Measurements from ENCODE around the gene SDC4. TPM values are rescaled to one million over a fixed set of nuclear protein-coding genes. Genes with fewer than 3 reads are reported as not detected.

Gene SDC4, protein sequence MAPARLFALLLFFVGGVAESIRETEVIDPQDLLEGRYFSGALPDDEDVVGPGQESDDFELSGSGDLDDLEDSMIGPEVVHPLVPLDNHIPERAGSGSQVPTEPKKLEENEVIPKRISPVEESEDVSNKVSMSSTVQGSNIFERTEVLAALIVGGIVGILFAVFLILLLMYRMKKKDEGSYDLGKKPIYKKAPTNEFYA
- under 1 TPM; 0.25 to 0.31 TPM for total RNA-seq
- polyA plus RNA-seq = under 1 TPM in 2 of 3 donors, not detected in 1; 0.09 to 0.24 TPM
- total RNA-seq = 0 to 15.9 (median 0.85) reads per million in 6 experiments

GRCh38 chr20:45347936-45348778 is at the start of gene SDC4:
TSS of gene SDC4 (minus strand) at chr20:45348424. CDS start at chr20:45348384, 40 bp downstream.
- Mint-ChIP-seq H3K4me1 (peaks cover 0 to 16% (median 5%) of the 10 kb centered on the region in 4 donors), H3K27ac (peak within 1 kb of the TSS in 1 of 10 donors; percentile 15)

GRCh38 chr20:45395114-45395415 is 46.8 kb upstream of the SDC4 start:
- H3K36me3 Mint-ChIP-seq = peaks cover 9 to 19% (median 17%) of the 10 kb centered on the region in 3 donors
- no peak overlapping the region for H3K27ac Mint-ChIP-seq
- DNase-seq (no peak), ATAC-seq (no peak)
- no peaks in the 10 kb centered on the region for H3K4me1 Mint-ChIP-seq
- no peaks in the 10 kb centered on the region for H3K27me3 Mint-ChIP-seq
- POLR2A ChIA-PET = interaction anchor here (0.8 kb wide), 1 partner anchor 21 kb away, joined by 3 read pairs; the partner anchor contains the start of gene PIGT
- no peak overlapping the region for H3K4me3 Mint-ChIP-seq
- H3K9me3 Mint-ChIP-seq = peaks cover 0 to 9% (median 4%) of the 10 kb centered on the region in 9 donors

More at GRCh38 chr20:45347936-45348778, at the start of gene SDC4:
- ATAC-seq (peak; percentile 85 to 90), DNase-seq (peak in 7 of 10 donors; percentile 14 to 45 (median 25))
- POLR2A ChIA-PET = interaction anchor here (0.5 to 1.5 kb wide), 2 partner anchors 68 to 106 kb away, joined by 3 read pairs; partner anchors contain the start of gene PIGT
- Mint-ChIP-seq H3K27me3 (peaks cover 8 to 30% (median 26%) of the 10 kb centered on the region in 5 donors), H3K9me3 (no peaks in the 10 kb centered on the region), H3K4me3 (peak within 1 kb of the TSS; percentile 45 to 81 (median 74)), H3K36me3 (peaks cover 0 to 2% (median 0%) of the 10 kb centered on the region in 3 donors)

GRCh38 chr20:45394221-45395113 is 46.2 kb upstream of the SDC4 start:
- Mint-ChIP-seq H3K4me1 (no peaks in the 10 kb centered on the region), H3K27ac (no peak overlapping the region), H3K27me3 (no peaks in the 10 kb centered on the region), H3K36me3 (peaks cover 3 to 19% (median 11%) of the 10 kb centered on the region in 3 donors), H3K4me3 (no peak overlapping the region), H3K9me3 (peaks cover 0 to 3% (median 0%) of the 10 kb centered on the region in 9 donors)
- POLR2A ChIA-PET = interaction anchor here (0.8 kb wide), 1 partner anchor 22 kb away, joined by 3 read pairs; the partner anchor contains the start of gene PIGT
- ATAC-seq (no peak), DNase-seq (no peak)

GRCh38 chr20:45392733-45393132 is 44.5 kb upstream of the SDC4 start:
- no peak for DNase-seq
- POLR2A ChIA-PET = interaction anchor here (0.7 kb wide), 1 partner anchor 12 kb away, joined by 6 read pairs; no protein-coding TSS in a partner anchor
- Mint-ChIP-seq H3K36me3 (peaks cover under 1 to 21% (median 9%) of the 10 kb centered on the region in 3 donors), H3K9me3 (no peaks in the 10 kb centered on the region), H3K4me3 (no peak overlapping the region), H3K27ac (no peak overlapping the region), H3K27me3 (no peaks in the 10 kb centered on the region), H3K4me1 (no peaks in the 10 kb centered on the region)
- no peak for ATAC-seq

GRCh38 chr20:45391559-45391958 is 43.3 kb upstream of the SDC4 start:
- Mint-ChIP-seq H3K9me3 (peaks cover 0 to 2% (median 0%) of the 10 kb centered on the region in 9 donors), H3K27me3 (no peaks in the 10 kb centered on the region), H3K36me3 (peaks cover 5 to 19% (median 18%) of the 10 kb centered on the region in 3 donors), H3K27ac (no peak overlapping the region), H3K4me1 (no peaks in the 10 kb centered on the region), H3K4me3 (no peak overlapping the region)
- ATAC-seq (no peak), DNase-seq (no peak)
- POLR2A ChIA-PET = interaction anchor here (0.7 kb wide), 1 partner anchor 73 kb away, joined by 3 read pairs; no protein-coding TSS in a partner anchor

DNA sequence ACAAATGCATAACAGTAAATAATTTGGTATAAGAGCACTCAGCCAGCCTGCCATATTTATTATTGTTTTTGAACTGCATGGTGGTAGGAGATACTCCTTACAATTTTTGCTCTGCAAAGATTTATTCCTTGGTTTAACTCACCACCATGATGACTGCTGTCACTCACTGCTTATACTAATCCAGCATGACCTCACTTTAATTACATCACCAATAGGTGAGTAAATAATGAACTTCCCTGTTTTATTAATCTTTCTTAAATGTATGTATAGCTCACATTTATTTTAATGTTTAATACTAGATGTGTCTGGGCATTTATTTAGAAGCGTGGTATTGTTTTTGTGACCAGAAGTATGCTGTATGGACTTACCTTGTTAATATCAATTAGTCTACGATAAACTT is 42.7 kb upstream of the SDC4 start:
- H3K9me3 Mint-ChIP-seq = peaks cover 0 to 2% (median 0%) of the 10 kb centered on the region in 9 donors
- H3K27me3 Mint-ChIP-seq = no peaks in the 10 kb centered on the region
- H3K4me3 Mint-ChIP-seq = no peak overlapping the region
- H3K36me3 Mint-ChIP-seq = peaks cover 5 to 18% (median 17%) of the 10 kb centered on the region in 3 donors
- H3K4me1 Mint-ChIP-seq = no peaks in the 10 kb centered on the region
- DNase-seq (no peak), ATAC-seq (no peak)
- POLR2A ChIA-PET = no interaction called here
- no peak overlapping the region for H3K27ac Mint-ChIP-seq

DNA sequence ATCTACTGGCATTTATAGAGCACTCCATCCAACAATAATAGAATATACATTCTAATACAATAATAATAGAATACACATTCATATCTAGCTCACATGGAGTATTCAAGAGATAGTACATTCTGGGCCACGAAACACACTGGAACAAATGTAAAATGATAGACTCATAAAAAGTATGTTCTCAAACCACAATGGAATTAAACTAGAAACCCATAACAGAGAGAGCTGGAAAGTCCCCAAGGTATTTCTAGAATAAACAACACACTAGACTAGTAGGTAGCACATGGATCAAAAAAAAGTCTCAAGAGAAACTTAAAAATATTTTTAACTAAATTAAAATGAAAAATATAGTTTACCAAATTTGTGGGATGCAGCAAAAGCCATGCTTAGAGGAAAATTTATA is 39.0 kb upstream of the SDC4 start:
- Mint-ChIP-seq H3K36me3 (peaks cover 5 to 12% (median 6%) of the 10 kb centered on the region in 3 donors), H3K9me3 (peaks cover 0 to 2% (median 0%) of the 10 kb centered on the region in 9 donors), H3K4me3 (no peak overlapping the region), H3K27me3 (no peaks in the 10 kb centered on the region), H3K4me1 (peaks cover 0 to 2% (median 0%) of the 10 kb centered on the region in 4 donors), H3K27ac (no peak overlapping the region)
- no peak for DNase-seq
- POLR2A ChIA-PET = no interaction called here
- no peak for ATAC-seq

GRCh38 chr20:45378191-45378590 is 30.0 kb upstream of the SDC4 start, which contains the start of gene TP53TG5:
TSS of gene TP53TG5 (minus strand) at chr20:45378325. CDS start at chr20:45378236, 89 bp downstream.
- Mint-ChIP-seq H3K27ac (no peak within 1 kb of the TSS), H3K27me3 (no peaks in the 10 kb centered on the region), H3K36me3 (peaks cover 0 to 11% (median 8%) of the 10 kb centered on the region in 3 donors), H3K9me3 (no peaks in the 10 kb centered on the region), H3K4me3 (no peak within 1 kb of the TSS), H3K4me1 (peaks cover 7 to 15% (median 11%) of the 10 kb centered on the region in 4 donors)
- POLR2A ChIA-PET = no interaction called here
- ATAC-seq (no peak), DNase-seq (no peak)

GRCh38 chr20:45377269-45377668 is 29.0 kb upstream of the SDC4 start:
- ATAC-seq (no peak), DNase-seq (no peak)
- Mint-ChIP-seq H3K27ac (no peak overlapping the region), H3K4me1 (peaks cover 9 to 23% (median 18%) of the 10 kb centered on the region in 4 donors), H3K36me3 (peaks cover 0 to 11% (median 8%) of the 10 kb centered on the region in 3 donors), H3K27me3 (no peaks in the 10 kb centered on the region), H3K4me3 (no peak overlapping the region), H3K9me3 (no peaks in the 10 kb centered on the region)
- POLR2A ChIA-PET = no interaction called here

- H3K27me3 Mint-ChIP-seq = no peaks in the 10 kb centered on the region
- H3K9me3 Mint-ChIP-seq = no peaks in the 10 kb centered on the region
- DNase-seq = no peak
- no peak for ATAC-seq
- H3K27ac Mint-ChIP-seq = peak overlapping the region in 4 of 10 donors; percentile 53 to 98 (median 86)
- peaks cover 8 to 37% (median 33%) of the 10 kb centered on the region in 4 donors for H3K4me1 Mint-ChIP-seq
- peaks cover 0 to 7% (median 4%) of the 10 kb centered on the region in 3 donors for H3K36me3 Mint-ChIP-seq
- POLR2A ChIA-PET = interaction anchor here (3.3 to 5.5 kb wide), 4 partner anchors 12 to 62 kb away, joined by 28 to 95 read pairs (median 40); partner anchors contain the start of genes PIGT and SYS1
- H3K4me3 Mint-ChIP-seq = peak overlapping the region in 7 of 10 donors; percentile 1 to 96 (median 20)
These were observed 26.7 kb upstream of the SDC4 start for GRCh38 chr20:45374966-45375365.

DNA sequence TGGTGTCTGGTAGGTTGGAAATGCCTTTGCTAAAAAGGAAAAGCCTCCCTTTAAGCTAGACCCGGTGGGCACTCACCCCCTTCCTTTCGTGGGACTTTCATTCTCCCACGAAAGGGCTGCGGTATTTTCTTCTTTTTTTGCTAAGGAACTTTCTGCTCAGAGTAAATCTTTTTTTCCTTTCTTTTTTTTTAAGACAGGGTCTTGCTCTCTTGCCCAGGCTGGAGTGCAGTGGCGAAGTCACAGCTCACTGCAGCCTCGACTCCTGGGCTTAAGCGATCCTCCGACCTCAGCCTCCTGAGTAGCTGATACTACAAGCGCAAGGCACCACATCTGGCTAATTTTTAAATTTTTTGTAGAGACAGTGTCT is 25.9 kb upstream of the SDC4 start:
- H3K4me1 Mint-ChIP-seq = peaks cover 8 to 41% (median 35%) of the 10 kb centered on the region in 4 donors
- H3K36me3 Mint-ChIP-seq = peaks cover 0 to 11% (median 4%) of the 10 kb centered on the region in 3 donors
- peak overlapping the region; percentile 79 to 98 (median 96) for H3K27ac Mint-ChIP-seq
- H3K9me3 Mint-ChIP-seq = no peaks in the 10 kb centered on the region
- ATAC-seq = no peak
- POLR2A ChIA-PET = interaction anchor here (0.9 to 5.5 kb wide), 8 partner anchors 11 to 597 kb away, joined by 3 to 95 read pairs (median 20); partner anchors contain the start of genes PIGT, SYS1 and ZNF335
- no peaks in the 10 kb centered on the region for H3K27me3 Mint-ChIP-seq
- no peak for DNase-seq
- H3K4me3 Mint-ChIP-seq = peak overlapping the region; percentile 86 to 96 (median 90)

All from naive thymus-derived CD8-positive, alpha-beta T cell (primary cell).